ENCODE measurements around the gene CDT1. TPM values are rescaled to one million over a fixed set of nuclear protein-coding genes. Genes with fewer than 3 reads are reported as not detected.

CDT1 gene
- total RNA-seq, 4 donors from 2014 or later, result 0.31 to 2.5 (median 0.42) TPM; not detected in 1

DNA sequence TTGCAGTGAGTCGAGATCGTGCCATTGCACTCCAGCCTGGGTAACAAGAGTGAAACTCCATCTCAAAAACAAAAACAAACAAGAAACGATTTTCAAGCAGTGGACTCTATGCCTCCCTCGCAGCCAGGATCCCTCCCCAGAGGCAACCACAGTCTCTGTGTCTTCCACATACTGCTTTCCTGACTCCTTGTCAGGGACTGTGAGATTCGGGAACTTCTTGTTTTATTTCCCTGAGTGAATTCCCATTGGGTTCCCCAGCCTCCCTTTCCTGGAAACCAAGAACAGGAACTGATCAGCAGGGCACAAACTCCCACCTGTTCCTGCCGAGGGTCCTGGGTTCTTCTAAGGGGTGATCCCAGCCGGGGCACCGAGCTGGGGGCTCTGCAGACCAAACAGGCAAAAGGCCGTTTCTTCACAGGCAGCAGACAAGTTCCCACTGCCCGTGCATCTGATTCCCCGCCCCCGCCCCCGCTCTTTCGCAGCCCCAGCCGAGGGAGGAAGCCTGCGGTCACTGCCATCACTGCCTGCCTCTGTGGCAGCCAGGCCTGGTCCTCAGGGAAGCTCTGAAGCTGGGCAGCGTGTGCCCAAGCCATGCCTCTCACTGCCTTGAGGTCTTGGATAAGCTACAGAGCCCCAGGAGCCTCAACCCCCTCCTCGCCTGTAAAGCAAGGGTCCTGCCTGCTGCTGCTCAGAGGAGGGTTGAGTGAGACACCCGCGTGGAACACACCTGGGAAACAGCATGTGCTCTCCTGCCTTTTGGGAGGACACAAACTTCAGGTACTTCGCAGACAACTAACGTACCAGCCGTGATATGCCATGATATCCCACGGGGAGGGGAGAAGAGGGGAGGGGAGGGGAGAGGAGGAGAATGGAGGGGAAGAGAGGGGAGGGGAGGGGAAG lies 13.0 kb upstream of the CDT1 start:
- H3K27ac ChIP-seq, result no peak overlapping the region
- intact Hi-C loops (cut with DNase I; ENCODE audit: low total_unique reads) (no loop called here), in situ Hi-C loops (cut with MboI; ENCODE audit: low sequenced_read_pairs in 4 of 4) (no loop called here)
- no peaks in the 10 kb centered on the region for H3K4me1 ChIP-seq
- TF ChIP-seq, protein P1, sequence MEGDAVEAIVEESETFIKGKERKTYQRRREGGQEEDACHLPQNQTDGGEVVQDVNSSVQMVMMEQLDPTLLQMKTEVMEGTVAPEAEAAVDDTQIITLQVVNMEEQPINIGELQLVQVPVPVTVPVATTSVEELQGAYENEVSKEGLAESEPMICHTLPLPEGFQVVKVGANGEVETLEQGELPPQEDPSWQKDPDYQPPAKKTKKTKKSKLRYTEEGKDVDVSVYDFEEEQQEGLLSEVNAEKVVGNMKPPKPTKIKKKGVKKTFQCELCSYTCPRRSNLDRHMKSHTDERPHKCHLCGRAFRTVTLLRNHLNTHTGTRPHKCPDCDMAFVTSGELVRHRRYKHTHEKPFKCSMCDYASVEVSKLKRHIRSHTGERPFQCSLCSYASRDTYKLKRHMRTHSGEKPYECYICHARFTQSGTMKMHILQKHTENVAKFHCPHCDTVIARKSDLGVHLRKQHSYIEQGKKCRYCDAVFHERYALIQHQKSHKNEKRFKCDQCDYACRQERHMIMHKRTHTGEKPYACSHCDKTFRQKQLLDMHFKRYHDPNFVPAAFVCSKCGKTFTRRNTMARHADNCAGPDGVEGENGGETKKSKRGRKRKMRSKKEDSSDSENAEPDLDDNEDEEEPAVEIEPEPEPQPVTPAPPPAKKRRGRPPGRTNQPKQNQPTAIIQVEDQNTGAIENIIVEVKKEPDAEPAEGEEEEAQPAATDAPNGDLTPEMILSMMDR (IDR thresholded peaks at IDR 0.05 in 4 of 5, conservative IDR thresholded peaks at IDR 0.05 in 1 of 5), result no peak
- no peak for TF ChIP-seq POLR2A (IDR thresholded peaks at IDR 0.05)
- H3K9me3 ChIP-seq, result no peaks in the 10 kb centered on the region
- H3K4me3 ChIP-seq, result no peak overlapping the region
- ATAC-seq, result no peak
- peaks cover 17 to 25% (median 24%) of the 10 kb centered on the region in 3 donors for H3K27me3 ChIP-seq
- DNase-seq, result no peak
- H3K36me3 ChIP-seq, result no peaks in the 10 kb centered on the region

DNA sequence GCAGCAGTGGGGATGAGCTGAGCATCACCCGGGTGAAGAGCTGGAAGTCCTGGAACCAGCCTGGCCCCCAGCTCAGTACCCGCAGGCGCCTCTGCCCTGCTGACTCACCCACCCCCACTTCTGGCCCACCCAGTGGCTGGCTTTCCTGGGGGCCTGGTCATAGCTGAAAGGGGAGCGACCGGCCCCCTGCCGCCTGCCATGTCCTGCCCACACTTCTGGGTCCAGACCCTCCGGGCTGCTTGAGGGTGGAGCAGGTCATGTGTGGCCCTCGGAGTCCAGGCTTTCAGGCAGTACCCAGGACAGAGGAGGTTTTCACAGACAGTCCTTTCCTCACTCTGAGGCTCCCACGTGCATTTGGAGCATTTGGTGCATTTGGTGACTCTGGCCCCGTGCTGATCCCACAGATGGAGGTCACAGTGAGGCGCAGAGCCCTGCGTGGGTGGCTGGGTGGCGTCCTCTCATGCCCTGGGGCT lies 11.5 kb upstream of the CDT1 start:
- H3K27me3 ChIP-seq, result peaks cover 17 to 24% (median 22%) of the 10 kb centered on the region in 3 donors

DNA sequence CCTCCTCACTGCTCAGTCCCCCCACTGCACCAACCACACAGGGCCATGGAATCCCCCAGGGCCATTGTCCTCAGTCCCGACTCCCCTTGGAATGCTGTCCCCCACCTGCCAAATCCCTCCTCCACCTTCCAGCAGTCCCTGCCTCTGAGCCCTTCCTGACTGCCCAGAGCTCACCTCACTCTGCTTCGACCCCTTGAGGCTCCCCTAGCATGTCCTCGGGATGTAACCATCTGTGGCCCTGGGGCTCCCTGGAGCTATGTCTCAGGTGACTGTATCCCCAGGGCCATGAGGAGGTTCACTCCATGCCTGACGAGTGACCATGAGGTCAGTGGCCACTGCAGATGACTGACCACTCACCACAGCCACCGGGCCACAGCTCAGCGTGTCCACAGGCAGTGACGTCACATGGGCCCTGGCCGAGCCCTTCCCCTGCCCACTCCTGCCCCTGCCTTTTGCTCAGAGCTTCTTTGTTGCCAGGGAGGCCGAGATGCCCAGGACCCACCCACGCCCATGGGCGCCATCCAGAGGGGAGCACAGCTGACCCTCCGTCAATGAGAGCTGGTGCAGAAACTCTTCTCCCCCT lies 10.8 kb upstream of the CDT1 start:
- TF ChIP-seq, protein P1 (IDR thresholded peaks at IDR 0.05 in 4 of 5, conservative IDR thresholded peaks at IDR 0.05 in 1 of 5), result no peak
- TF ChIP-seq POLR2A (IDR thresholded peaks at IDR 0.05), result no peak
- in situ Hi-C loops (cut with MboI; ENCODE audit: low sequenced_read_pairs in 4 of 4), result no loop called here
- DNase-seq (no peak), ATAC-seq (no peak)
- H3K9me3 ChIP-seq, result no peaks in the 10 kb centered on the region
- intact Hi-C loops (cut with DNase I; ENCODE audit: low total_unique reads), result no loop called here
- H3K36me3 ChIP-seq, result no peaks in the 10 kb centered on the region
- peaks cover 17 to 24% (median 22%) of the 10 kb centered on the region in 3 donors for H3K27me3 ChIP-seq
- H3K27ac ChIP-seq, result no peak overlapping the region
- H3K4me3 ChIP-seq, result no peak overlapping the region
- H3K4me1 ChIP-seq, result no peaks in the 10 kb centered on the region

More for the DNA sequence above, 11.5 kb upstream of the CDT1 start:
- no peak for DNase-seq
- in situ Hi-C loops (cut with MboI; ENCODE audit: low sequenced_read_pairs in 4 of 4), result no loop called here
- TF ChIP-seq POLR2A (IDR thresholded peaks at IDR 0.05), result no peak
- TF ChIP-seq, protein P1 (IDR thresholded peaks at IDR 0.05 in 4 of 5, conservative IDR thresholded peaks at IDR 0.05 in 1 of 5), result no peak
- intact Hi-C loops (cut with DNase I; ENCODE audit: low total_unique reads), result no loop called here
- Histone ChIP-seq H3K36me3 (no peaks in the 10 kb centered on the region), H3K9me3 (no peaks in the 10 kb centered on the region), H3K4me3 (no peak overlapping the region), H3K27ac (no peak overlapping the region), H3K4me1 (no peaks in the 10 kb centered on the region)
- no peak for ATAC-seq

DNA sequence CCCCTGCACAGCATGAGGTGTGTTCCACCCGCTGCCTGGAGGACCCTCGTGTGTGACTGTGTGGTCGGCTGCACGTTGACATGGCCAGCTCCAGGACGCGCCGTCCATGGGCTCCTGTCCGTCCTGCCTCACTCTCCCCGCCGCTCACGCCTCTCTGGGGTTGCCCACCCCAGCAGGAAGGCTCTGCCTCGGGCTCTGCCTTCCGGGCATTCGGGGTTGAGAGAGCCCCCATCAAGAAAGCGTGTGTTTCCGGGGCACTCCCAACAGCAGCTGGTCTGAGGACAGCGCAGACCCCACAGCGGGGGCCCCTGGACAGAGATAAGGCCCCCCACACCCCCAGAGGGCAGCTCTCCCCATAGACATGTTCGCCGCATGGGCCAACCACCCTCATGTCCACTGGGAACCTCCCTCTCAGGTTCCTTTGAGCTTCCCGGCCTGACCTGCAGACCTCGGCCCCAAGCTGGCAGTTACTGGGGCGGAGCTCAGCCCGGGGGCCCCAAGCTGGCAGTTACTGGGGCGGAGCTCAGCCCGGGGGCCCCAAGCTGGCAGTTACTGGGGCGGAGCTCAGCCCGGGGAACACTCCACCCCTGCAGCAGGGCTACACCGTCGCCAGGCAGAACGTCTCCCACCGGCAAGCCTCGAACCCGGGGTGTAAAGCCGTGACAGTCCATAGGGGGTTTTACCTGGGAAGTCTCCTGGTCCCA lies 10.2 kb upstream of the CDT1 start:
- H3K4me1 ChIP-seq, result no peaks in the 10 kb centered on the region
- ATAC-seq, result no peak
- H3K27me3 ChIP-seq, result peaks cover 17 to 24% (median 22%) of the 10 kb centered on the region in 3 donors
- H3K4me3 ChIP-seq, result no peak overlapping the region
- H3K9me3 ChIP-seq, result no peaks in the 10 kb centered on the region
- no peak for DNase-seq
- no peaks in the 10 kb centered on the region for H3K36me3 ChIP-seq
- no peak for TF ChIP-seq POLR2A (IDR thresholded peaks at IDR 0.05)
- TF ChIP-seq, protein P1 (IDR thresholded peaks at IDR 0.05 in 4 of 5, conservative IDR thresholded peaks at IDR 0.05 in 1 of 5), result no peak
- in situ Hi-C loops (cut with MboI; ENCODE audit: low sequenced_read_pairs in 4 of 4) (no loop called here), intact Hi-C loops (cut with DNase I; ENCODE audit: low total_unique reads) (no loop called here)
- no peak overlapping the region for H3K27ac ChIP-seq
